ENCODE results near the gene ARSJ. TPM values are rescaled to one million over a fixed set of nuclear protein-coding genes. Genes with fewer than 3 reads are reported as not detected.

ARSJ gene
- total and polyA plus RNA-seq, 2 experiments from 2014 or later: 0.30 TPM; not detected in 1

DNA sequence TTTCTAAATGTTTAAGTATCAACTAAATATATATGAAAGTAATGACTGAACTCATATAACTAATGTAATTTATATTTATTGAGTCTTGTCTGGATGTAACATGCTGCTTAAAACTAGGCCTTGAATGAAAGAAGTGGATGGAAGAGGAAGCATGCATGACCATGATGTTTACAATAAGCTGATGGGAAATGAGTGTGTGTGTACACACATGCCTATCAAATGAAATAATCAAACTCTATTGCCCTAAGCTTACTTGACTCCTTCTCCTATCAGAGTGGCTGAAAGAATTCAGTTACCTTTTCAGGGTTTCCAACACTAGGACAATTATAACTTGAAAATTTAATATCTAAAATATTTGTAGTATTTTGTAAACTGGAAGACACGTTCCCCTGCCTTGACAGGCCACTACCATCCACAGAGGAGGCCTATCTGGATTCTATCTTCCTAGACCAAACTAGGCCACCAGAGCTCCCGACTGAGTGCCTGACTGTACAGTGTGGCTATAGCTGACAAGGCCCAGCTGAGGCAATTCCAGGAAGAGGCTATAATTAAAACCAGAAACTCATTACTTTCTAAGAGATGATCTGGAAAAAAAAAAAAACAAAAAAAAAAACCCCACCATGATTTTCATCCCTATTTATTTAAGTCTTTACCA lies 7.6 kb downstream of the ARSJ start:
- H3K9me3 ChIP-seq (ENCODE audit: low read depth): no peaks in the 10 kb centered on the region
- H3K27me3 ChIP-seq: peaks cover 10% of the 10 kb centered on the region
- H3K4me1 ChIP-seq (ENCODE audit: low read depth): no peaks in the 10 kb centered on the region
- no peak for DNase-seq (ENCODE audit: low read depth in 1 of 2, low spot score in 1 of 2)
- H3K4me3 ChIP-seq: no peak overlapping the region
- TF ChIP-seq, protein P1, sequence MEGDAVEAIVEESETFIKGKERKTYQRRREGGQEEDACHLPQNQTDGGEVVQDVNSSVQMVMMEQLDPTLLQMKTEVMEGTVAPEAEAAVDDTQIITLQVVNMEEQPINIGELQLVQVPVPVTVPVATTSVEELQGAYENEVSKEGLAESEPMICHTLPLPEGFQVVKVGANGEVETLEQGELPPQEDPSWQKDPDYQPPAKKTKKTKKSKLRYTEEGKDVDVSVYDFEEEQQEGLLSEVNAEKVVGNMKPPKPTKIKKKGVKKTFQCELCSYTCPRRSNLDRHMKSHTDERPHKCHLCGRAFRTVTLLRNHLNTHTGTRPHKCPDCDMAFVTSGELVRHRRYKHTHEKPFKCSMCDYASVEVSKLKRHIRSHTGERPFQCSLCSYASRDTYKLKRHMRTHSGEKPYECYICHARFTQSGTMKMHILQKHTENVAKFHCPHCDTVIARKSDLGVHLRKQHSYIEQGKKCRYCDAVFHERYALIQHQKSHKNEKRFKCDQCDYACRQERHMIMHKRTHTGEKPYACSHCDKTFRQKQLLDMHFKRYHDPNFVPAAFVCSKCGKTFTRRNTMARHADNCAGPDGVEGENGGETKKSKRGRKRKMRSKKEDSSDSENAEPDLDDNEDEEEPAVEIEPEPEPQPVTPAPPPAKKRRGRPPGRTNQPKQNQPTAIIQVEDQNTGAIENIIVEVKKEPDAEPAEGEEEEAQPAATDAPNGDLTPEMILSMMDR (IDR thresholded peaks at IDR 0.05; ENCODE audit: low read depth, low read length): no peak
- no peak overlapping the region for H3K27ac ChIP-seq
- no peaks in the 10 kb centered on the region for H3K36me3 ChIP-seq

DNA sequence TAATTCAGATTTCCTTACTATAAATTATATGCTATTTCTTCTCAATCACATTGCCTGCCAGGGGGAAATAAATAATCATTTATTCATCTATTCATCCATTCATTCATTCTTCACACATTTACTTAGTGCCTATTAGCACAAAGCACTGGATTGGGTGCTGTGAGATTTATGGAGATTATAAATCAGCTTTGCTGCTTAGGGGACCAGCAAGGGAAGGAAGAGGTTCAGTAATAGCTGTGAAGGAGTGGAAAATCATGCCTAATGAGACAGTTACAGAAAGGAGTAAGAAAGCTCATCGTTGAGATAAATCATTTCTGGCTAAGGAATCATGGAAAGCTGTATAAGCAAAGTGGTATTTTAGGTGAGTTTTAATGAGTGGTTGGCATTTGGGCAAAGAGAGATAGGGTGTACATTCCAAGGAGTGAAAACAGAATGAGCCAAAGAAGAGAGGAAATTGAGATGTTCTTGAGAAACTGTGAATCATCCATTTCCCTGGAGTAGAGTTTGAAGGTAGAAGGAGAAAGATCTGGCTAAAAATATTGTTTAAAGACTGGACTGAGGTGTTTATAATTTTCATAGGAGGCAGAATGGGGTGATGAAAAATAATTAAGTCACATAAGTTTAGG lies 9.6 kb downstream of the ARSJ start:
- TF ChIP-seq, protein P1 (IDR thresholded peaks at IDR 0.05; ENCODE audit: low read depth, low read length): no peak
- H3K27ac ChIP-seq: no peak overlapping the region
- H3K36me3 ChIP-seq: no peaks in the 10 kb centered on the region
- H3K9me3 ChIP-seq (ENCODE audit: low read depth): no peaks in the 10 kb centered on the region
- H3K4me3 ChIP-seq: no peak overlapping the region
- H3K4me1 ChIP-seq (ENCODE audit: low read depth): no peaks in the 10 kb centered on the region
- H3K27me3 ChIP-seq: no peaks in the 10 kb centered on the region
- DNase-seq (ENCODE audit: low read depth in 1 of 2, low spot score in 1 of 2): peak in 1 of 2 donors; percentile 29

DNA sequence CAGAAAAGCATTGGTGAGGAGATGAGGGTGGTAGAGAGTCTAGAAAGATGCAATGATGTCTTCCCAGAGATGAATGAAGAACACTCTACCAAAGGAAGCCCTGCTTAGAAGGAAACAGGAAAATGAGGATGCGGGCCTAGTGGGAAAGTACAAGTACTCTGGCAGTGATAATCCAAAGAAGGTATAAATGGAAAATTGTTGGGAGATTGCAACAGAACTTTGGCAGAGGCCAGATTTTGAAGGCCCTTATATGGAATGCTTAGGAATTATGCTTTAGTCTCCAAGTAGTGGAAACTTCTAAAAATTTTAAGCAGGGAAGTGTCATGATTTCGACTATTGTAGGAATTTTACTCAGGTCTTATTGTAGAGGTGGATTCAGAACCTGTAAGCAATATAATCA lies 11.0 kb downstream of the ARSJ start:
- Histone ChIP-seq H3K4me3 (no peak overlapping the region), H3K27ac (no peak overlapping the region), H3K27me3 (no peaks in the 10 kb centered on the region), H3K4me1 (ENCODE audit: low read depth) (no peaks in the 10 kb centered on the region), H3K36me3 (no peaks in the 10 kb centered on the region), H3K9me3 (ENCODE audit: low read depth) (no peaks in the 10 kb centered on the region)
- peak in 1 of 2 donors; percentile 61 for DNase-seq (ENCODE audit: low read depth in 1 of 2, low spot score in 1 of 2)
- TF ChIP-seq, protein P1 (IDR thresholded peaks at IDR 0.05; ENCODE audit: low read depth, low read length): no peak

- no peaks in the 10 kb centered on the region for H3K36me3 ChIP-seq
- no peaks in the 10 kb centered on the region for H3K27me3 ChIP-seq
- H3K4me3 ChIP-seq: no peak overlapping the region
- DNase-seq (ENCODE audit: low read depth in 1 of 2, low spot score in 1 of 2): no peak
- no peaks in the 10 kb centered on the region for H3K4me1 ChIP-seq (ENCODE audit: low read depth)
- H3K9me3 ChIP-seq (ENCODE audit: low read depth): no peaks in the 10 kb centered on the region
- TF ChIP-seq, protein P1 (IDR thresholded peaks at IDR 0.05; ENCODE audit: low read depth, low read length): no peak
- H3K27ac ChIP-seq: no peak overlapping the region
Observed at GRCh38 chr4:113967687-113968086, 11.8 kb downstream of the ARSJ start.

- peaks cover 7% of the 10 kb centered on the region for H3K27me3 ChIP-seq
- H3K36me3 ChIP-seq: no peaks in the 10 kb centered on the region
- no peak for DNase-seq (ENCODE audit: low read depth in 1 of 2, low spot score in 1 of 2)
- no peaks in the 10 kb centered on the region for H3K4me1 ChIP-seq (ENCODE audit: low read depth)
- TF ChIP-seq, protein P1 (IDR thresholded peaks at IDR 0.05; ENCODE audit: low read depth, low read length): no peak
- no peaks in the 10 kb centered on the region for H3K9me3 ChIP-seq (ENCODE audit: low read depth)
- no peak overlapping the region for H3K4me3 ChIP-seq
- no peak overlapping the region for H3K27ac ChIP-seq
Observed at GRCh38 chr4:113962719-113963265, 16.7 kb downstream of the ARSJ start.
